HepG2 (cell line): ENCODE data around the gene DLG4. TPM values are rescaled to one million over a fixed set of nuclear protein-coding genes. Genes with fewer than 3 reads are reported as not detected.

Experiments
- ATAC-seq: fragments of 200-7000 bp; cut with Tn5 transposase; 3 replicates; pipeline ENCODE4 v1.9.1; 2020; ENCODE audit warnings: mild to moderate bottlenecking, moderate library complexity
- BruUV-seq: library from RNA; stranded (reverse); fragments of 400-500 nt; replicated peaks from 2 replicates; lab custom pipeline; 2021; lab: Mats Ljungman, UMichigan
- CTCF ChIA-PET: fragments of 300-600 bp; formaldehyde crosslinking; extraction: SDS; loops from one replicate; lab custom pipeline; 2021; ENCODE audit warnings: low total read pairs, inconsistent platforms, low intra/inter-chr PET ratio; lab: Yijun Ruan, JAX
- POLR2A ChIA-PET: fragments of 350-600 bp; sonication (Branson Sonifier 250); formaldehyde crosslinking; loops from one replicate; lab custom pipeline; 2020; ENCODE audit warnings: antibody characterized with exemption, inconsistent platforms; lab: Yijun Ruan, JAX
- DNase-seq: peaks from one replicate; pipeline ENCODE4 v3.0.0-alpha.2; 2015; ENCODE audit warnings: low spot score
- FAIRE-seq: peaks from 3 replicates; lab custom pipeline; 2011; peaks lifted over from hg19 to GRCh38; lab: Jason Lieb, UNC
- H2AFZ ChIP-seq: one replicate; pipeline ENCODE4 v1.6.1; 2011; ENCODE audit warnings: low read length, inconsistent platforms
- H3K27ac ChIP-seq: fragments of 300-600 bp; 3 replicates; pipeline ENCODE4 v1.8.0; 2011; ENCODE audit warnings: mixed run types, mild to moderate bottlenecking, mixed read lengths, low read length, inconsistent platforms; ENCODE audit not compliant: insufficient read depth; ENCODE audit errors: extremely low read length
- H3K27me3 ChIP-seq, 2 experiments: fragments of 200-600 bp in 1 of 2; 2 replicates in 1 of 2; 3 replicates in 1 of 2; pipeline versions ENCODE4 v1.6.0 to v1.8.0; 2011; ENCODE audit warnings: low read length in 2 of 2, mild to moderate bottlenecking in 2 of 2, moderate library complexity in 2 of 2, inconsistent platforms in 1 of 2; ENCODE audit not compliant: insufficient read depth in 2 of 2, control insufficient read depth in 1 of 2
- H3K36me3 ChIP-seq, 2 experiments: fragments of 200-600 bp in 1 of 2; replicated peaks in 1 of 2; 2 replicates in 1 of 2; 3 replicates in 1 of 2; pipeline versions ENCODE4 v1.5.1 to v1.8.0; 2011; ENCODE audit warnings: low read length in 2 of 2, inconsistent platforms in 1 of 2; ENCODE audit not compliant: insufficient read depth in 2 of 2, control insufficient read depth in 1 of 2
- H3K4me1 ChIP-seq: 2 replicates; pipeline ENCODE4 v1.5.1; 2012; ENCODE audit warnings: low read length, inconsistent platforms; ENCODE audit not compliant: insufficient read depth
- H3K4me2 ChIP-seq: 2 replicates; pipeline ENCODE4 v1.6.0; 2011; ENCODE audit warnings: low read depth, low read length, inconsistent platforms
- H3K4me3 ChIP-seq, 3 experiments: fragments of 200-600 bp in 1 of 3; sonication (generic), shearing (Covaris generic) in 1 of 3; replicated peaks in 1 of 3; 2 replicates each; pipeline ENCODE4 v1.5.1; 2011 to 2016; ENCODE audit warnings: low read length in 3 of 3, inconsistent platforms in 2 of 3, low read depth in 2 of 3, mild to moderate bottlenecking in 2 of 3, control low read depth in 1 of 3, mixed read lengths in 1 of 3; ENCODE audit not compliant: insufficient read depth in 1 of 3
- H3K79me2 ChIP-seq: one replicate; pipeline ENCODE4 v1.6.1; 2011; ENCODE audit warnings: low read length, inconsistent platforms; ENCODE audit not compliant: insufficient read depth
- H3K9ac ChIP-seq: 2 replicates; pipeline ENCODE4 v1.6.0; 2011; ENCODE audit warnings: mild to moderate bottlenecking, low read depth, low read length, inconsistent platforms; ENCODE audit not compliant: insufficient read depth
- H3K9me3 ChIP-seq: 2 replicates; pipeline ENCODE4 v1.5.1; 2012; ENCODE audit warnings: mild to moderate bottlenecking, low read length
- H4K20me1 ChIP-seq: 2 replicates; pipeline ENCODE4 v1.6.0; 2011; ENCODE audit warnings: inconsistent platforms, mild to moderate bottlenecking, low read length, moderate library complexity; ENCODE audit not compliant: insufficient read depth
- KDM5B ChIP-seq: sonication (generic); formaldehyde crosslinking; IDR thresholded peaks from 2 replicates; pipeline ENCODE4 v1.4.0; 2020; ENCODE audit warnings: missing genetic modification reagents, mild to moderate bottlenecking, borderline replicate concordance
- SKI ChIP-seq: fragments of 450-650 bp; IDR thresholded peaks from one replicate; pipeline ENCODE4 v1.6.1; 2018; ENCODE audit warnings: mild to moderate bottlenecking; ENCODE audit not compliant: partially characterized antibody
- ZC3H4 ChIP-seq: sonication (generic); formaldehyde crosslinking; IDR thresholded peaks from 2 replicates; pipeline ENCODE4 v1.4.0; 2020; ENCODE audit warnings: missing genetic modification reagents, borderline replicate concordance
- ZNF44 ChIP-seq: sonication (generic); formaldehyde crosslinking; IDR thresholded peaks from 2 replicates; pipeline ENCODE4 v1.5.1; 2020; ENCODE audit warnings: mild to moderate bottlenecking, missing genetic modification reagents
- ZNF672 ChIP-seq: sonication (generic); formaldehyde crosslinking; IDR thresholded peaks from 2 replicates; pipeline ENCODE4 v1.8.1; 2022; ENCODE audit warnings: missing genetic modification reagents
- WGBS: methylation state at CpG from one replicate; pipeline ENCODE4 v1.1.6; 2017; ENCODE audit warnings: low lambda C conversion rate; 5-methylcytosine and 5-hydroxymethylcytosine counted together
- in situ Hi-C: cut with HindIII; loops from 2 replicates; pipeline ENCODE4 v1.10.0; 2017; ENCODE audit warnings: low pct_unique_long_range_greater_than_20kb; ENCODE audit not compliant: extremely low pct_ligation_motif_present
- intact Hi-C: fragments of 100-400 bp; cut with micrococcal nuclease; formaldehyde crosslinking; loops from one replicate; pipeline ENCODE4 v1.10.0; 2022; ENCODE audit not compliant: unreplicated experiment
- polyA plus RNA-seq, 8 experiments: library from polyadenylated mRNA; depleted of rRNA in 3 of 8; stranded (reverse) in 7 of 8; unstranded in 1 of 8; fragments of >200 nt; fragmentation: Illumina TruSeq in 4 of 8; extraction: Trizol in 4 of 8; gene quantifications; 2 replicates each; pipeline versions ENCODE4 v1.2.1 to v1.2.3, GENCODE V29; 2011 to 2016; ENCODE audit warnings: low read depth in 4 of 8, missing spikeins in 1 of 8, mixed read lengths in 1 of 8; ENCODE audit not compliant: insufficient read depth in 1 of 8
- total RNA-seq, 5 experiments: library from RNA; depleted of rRNA; stranded (reverse); fragments of >200 nt; fragmentation: Illumina TruSeq; extraction: Trizol; gene quantifications; 2 replicates each; pipeline ENCODE4 v1.2.3, GENCODE V29; 2016; ENCODE audit warnings: low read depth in 1 of 5
- TF ChIP-seq, protein P1 (sequence below): sonication (generic); formaldehyde crosslinking; IDR thresholded peaks from 2 replicates; pipeline ENCODE4 v1.5.1; 2020; ENCODE audit warnings: mild to moderate bottlenecking, missing genetic modification reagents, moderate library complexity

Gene DLG4
- total and polyA plus RNA-seq, 2 of the 13 experiments (the other 11 are each of a cell fraction or from before 2014, with no cell fraction given): 0.71 to 4.3 TPM

DNA sequence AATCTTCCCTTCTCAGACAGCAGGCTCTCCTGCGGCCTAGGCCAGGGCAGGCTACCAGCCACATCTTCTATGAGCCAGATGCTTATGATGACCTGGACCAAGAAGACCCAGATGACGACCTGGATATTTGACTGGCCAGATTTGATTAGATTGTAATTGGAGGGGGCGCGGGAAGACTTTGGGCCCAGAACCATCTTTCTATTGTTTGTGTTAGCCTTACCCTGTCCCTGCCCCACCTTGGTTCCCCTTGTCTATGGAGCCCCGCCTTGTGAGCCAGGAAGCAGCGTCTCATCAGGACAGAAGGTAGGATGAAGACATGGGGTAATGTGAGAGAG is 39.9 kb upstream of the DLG4 start:
- H2AFZ ChIP-seq: no peak overlapping the region
- peaks cover 4 to 9% of the 10 kb centered on the region in 2 experiments; a peak in 4 of 5 replicates for H3K36me3 ChIP-seq
- peak overlapping the region; percentile 77 for H3K4me2 ChIP-seq
- 91% methylated on average over 5 of the region's 6 CpGs for WGBS
- BruUV-seq: no TSS peak
- ChIA-PET CTCF (no interaction called here), POLR2A (interaction anchor here (0.6 to 3.5 kb wide), 9 partner anchors 18 to 368 kb away, joined by 3 to 35 read pairs (median 5); partner anchors contain the start of genes DVL2, GABARAP, NEURL4 and PHF23)
- ATAC-seq (no peak), FAIRE-seq (no peak), DNase-seq (no peak)
- no peaks in the 10 kb centered on the region for H4K20me1 ChIP-seq
- H3K9me3 ChIP-seq: no peaks in the 10 kb centered on the region
- peaks cover 2% of the 10 kb centered on the region for H3K79me2 ChIP-seq
- TF ChIP-seq ZC3H4 (CRISPR knock-in tag) (0 out of 2 replicates have a peak, but pooled peaks have one; percentile 17), ZNF672 (no peak), KDM5B (CRISPR knock-in tag) (0 out of 2 replicates have a peak, but pooled peaks have one; percentile 4), SKI (no peak), ZNF44 (0 out of 2 replicates have a peak, but pooled peaks have one; percentile 0)
- TF ChIP-seq, protein P1, sequence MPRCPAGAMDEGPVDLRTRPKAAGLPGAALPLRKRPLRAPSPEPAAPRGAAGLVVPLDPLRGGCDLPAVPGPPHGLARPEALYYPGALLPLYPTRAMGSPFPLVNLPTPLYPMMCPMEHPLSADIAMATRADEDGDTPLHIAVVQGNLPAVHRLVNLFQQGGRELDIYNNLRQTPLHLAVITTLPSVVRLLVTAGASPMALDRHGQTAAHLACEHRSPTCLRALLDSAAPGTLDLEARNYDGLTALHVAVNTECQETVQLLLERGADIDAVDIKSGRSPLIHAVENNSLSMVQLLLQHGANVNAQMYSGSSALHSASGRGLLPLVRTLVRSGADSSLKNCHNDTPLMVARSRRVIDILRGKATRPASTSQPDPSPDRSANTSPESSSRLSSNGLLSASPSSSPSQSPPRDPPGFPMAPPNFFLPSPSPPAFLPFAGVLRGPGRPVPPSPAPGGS: peak; percentile 12; the same call in 1 of the 2 replicates
- peaks cover 53% of the 10 kb centered on the region for H3K4me1 ChIP-seq
- H3K9ac ChIP-seq: peak overlapping the region; percentile 43; the same call in 1 of the 2 replicates
- in situ Hi-C loops: no loop called here
- H3K27ac ChIP-seq: peak overlapping the region; percentile 70
- H3K4me3 ChIP-seq: peak overlapping the region in 1 of 3 experiments; percentile 50; a peak in 2 of 6 replicates
- no peaks in the 10 kb centered on the region for H3K27me3 ChIP-seq
- intact Hi-C loops: no loop called here
